A673 (cell line): ENCODE data around the gene GPC6. TPM values are rescaled to one million over a fixed set of nuclear protein-coding genes. Genes with fewer than 3 reads are reported as not detected.
A peak's percentile ranks its signal among the peaks of the same experiment; 100 is the strongest.

ENCODE experiments used
- BruUV-seq: library from RNA; stranded (reverse); fragments of 400-500 nt; replicated peaks from 2 replicates; lab custom pipeline; 2021; lab: Mats Ljungman, UMichigan
- CTCF ChIA-PET: fragments of 300-600 bp; sonication (Branson Sonifier 250); formaldehyde crosslinking; loops from one replicate; lab custom pipeline; 2022; ENCODE audit warnings: antibody characterized with exemption; lab: Charles Lee
- POLR2A ChIA-PET: fragments of 300-600 bp; sonication (Branson Sonifier 250); formaldehyde crosslinking; loops from one replicate; lab custom pipeline; 2022; ENCODE audit warnings: antibody characterized with exemption; ENCODE audit not compliant: low non-redundant PET; lab: Charles Lee
- DNase-seq: peaks from one replicate; pipeline ENCODE4 v3.0.0-alpha.2; 2015; ENCODE audit warnings: low spot score
- H3K27ac ChIP-seq: fragments of 200-600 bp; sonication (generic); 2 replicates; pipeline ENCODE4 v1.5.1; 2016; ENCODE audit warnings: mixed run types, low read depth, mild to moderate bottlenecking, mixed read lengths, antibody characterized with exemption, low read length; ENCODE audit not compliant: poor library complexity, severe bottlenecking
- H3K27me3 ChIP-seq: fragments of 200-600 bp; sonication (generic); replicated peaks from 2 replicates; pipeline ENCODE4 v1.6.1; 2017; ENCODE audit warnings: mixed run types, low read depth, mild to moderate bottlenecking, mixed read lengths, antibody characterized with exemption, low read length; ENCODE audit not compliant: insufficient read depth, poor library complexity
- H3K36me3 ChIP-seq: fragments of 200-600 bp; sonication (generic); 2 replicates; pipeline ENCODE4 v1.6.1; 2016; ENCODE audit warnings: mixed run types, mild to moderate bottlenecking, mixed read lengths, antibody characterized with exemption, low read length; ENCODE audit not compliant: insufficient read depth, poor library complexity, severe bottlenecking
- H3K4me1 ChIP-seq: fragments of 200-600 bp; sonication (generic); 2 replicates; pipeline ENCODE4 v1.6.1; 2017; ENCODE audit warnings: mixed run types, mild to moderate bottlenecking, mixed read lengths, antibody characterized with exemption, low read length; ENCODE audit not compliant: insufficient read depth, poor library complexity, severe bottlenecking
- H3K4me3 ChIP-seq: fragments of 200-600 bp; sonication (generic); 2 replicates; pipeline ENCODE4 v1.5.1; 2016; ENCODE audit warnings: low read depth, mixed run types, mild to moderate bottlenecking, mixed read lengths, low read length; ENCODE audit not compliant: poor library complexity, severe bottlenecking
- H3K9me3 ChIP-seq: fragments of 200-600 bp; sonication (generic); 2 replicates; pipeline ENCODE4 v1.6.1; 2016; ENCODE audit warnings: mixed run types, low read depth, mild to moderate bottlenecking, mixed read lengths, antibody characterized with exemption, low read length; ENCODE audit not compliant: poor library complexity, severe bottlenecking
- EZH2 ChIP-seq: fragments of 200-600 bp; sonication (generic); IDR thresholded peaks from 2 replicates; pipeline ENCODE4 v1.6.1; 2017; ENCODE audit warnings: borderline replicate concordance, low read depth, mild to moderate bottlenecking, mixed read lengths, antibody characterized with exemption, low read length; ENCODE audit not compliant: poor library complexity, severe bottlenecking
- intact Hi-C: fragments of 100-400 bp; cut with micrococcal nuclease; formaldehyde crosslinking; loops from one replicate; pipeline ENCODE4 v1.10.0; 2022; ENCODE audit not compliant: unreplicated experiment
- total RNA-seq: library from RNA; stranded (reverse); gene quantifications from 2 replicates; pipeline ENCODE4 v1.2.3, GENCODE V29; 2021
- TF ChIP-seq, protein P1 (sequence below): fragments of 300-800, 200-600 bp; sonication (generic); conservative IDR thresholded peaks from 2 replicates; pipeline ENCODE4 v1.5.1; 2017; ENCODE audit warnings: low read depth, mild to moderate bottlenecking, antibody characterized with exemption, low read length, moderate library complexity, mixed read lengths

GPC6 gene
- total RNA-seq, 1 experiment from 2014 or later, result 23.3 TPM

DNA sequence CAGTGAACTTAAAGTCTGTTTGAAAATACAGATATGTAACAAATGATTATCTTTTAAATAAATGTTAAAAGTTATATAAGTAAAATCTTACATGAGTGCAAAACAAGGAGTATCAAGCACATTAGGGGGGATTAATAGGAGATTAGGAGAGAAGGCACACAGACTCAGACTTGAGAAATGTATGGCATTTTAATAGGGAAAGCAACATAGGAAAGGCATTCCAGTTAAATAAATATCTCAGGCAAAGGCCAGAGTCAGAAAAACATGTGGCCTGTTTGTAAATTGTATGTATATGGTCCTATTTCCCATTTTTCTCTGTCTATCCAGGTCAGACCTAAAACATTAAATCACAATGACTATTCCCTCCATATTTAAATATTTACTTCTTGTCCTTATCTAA lies 462.7 kb downstream of the GPC6 start:
- Histone ChIP-seq H3K9me3 (no peaks in the 10 kb centered on the region), H3K36me3 (no peaks in the 10 kb centered on the region), H3K4me1 (no peaks in the 10 kb centered on the region), H3K27ac (no peak overlapping the region), H3K4me3 (no peak overlapping the region), H3K27me3 (no peaks in the 10 kb centered on the region)
- POLR2A ChIA-PET, result no interaction called here
- CTCF ChIA-PET, result no interaction called here
- no TSS peak for BruUV-seq
- intact Hi-C loops, result no loop called here
- TF ChIP-seq EZH2, result no peak
- TF ChIP-seq, protein P1, sequence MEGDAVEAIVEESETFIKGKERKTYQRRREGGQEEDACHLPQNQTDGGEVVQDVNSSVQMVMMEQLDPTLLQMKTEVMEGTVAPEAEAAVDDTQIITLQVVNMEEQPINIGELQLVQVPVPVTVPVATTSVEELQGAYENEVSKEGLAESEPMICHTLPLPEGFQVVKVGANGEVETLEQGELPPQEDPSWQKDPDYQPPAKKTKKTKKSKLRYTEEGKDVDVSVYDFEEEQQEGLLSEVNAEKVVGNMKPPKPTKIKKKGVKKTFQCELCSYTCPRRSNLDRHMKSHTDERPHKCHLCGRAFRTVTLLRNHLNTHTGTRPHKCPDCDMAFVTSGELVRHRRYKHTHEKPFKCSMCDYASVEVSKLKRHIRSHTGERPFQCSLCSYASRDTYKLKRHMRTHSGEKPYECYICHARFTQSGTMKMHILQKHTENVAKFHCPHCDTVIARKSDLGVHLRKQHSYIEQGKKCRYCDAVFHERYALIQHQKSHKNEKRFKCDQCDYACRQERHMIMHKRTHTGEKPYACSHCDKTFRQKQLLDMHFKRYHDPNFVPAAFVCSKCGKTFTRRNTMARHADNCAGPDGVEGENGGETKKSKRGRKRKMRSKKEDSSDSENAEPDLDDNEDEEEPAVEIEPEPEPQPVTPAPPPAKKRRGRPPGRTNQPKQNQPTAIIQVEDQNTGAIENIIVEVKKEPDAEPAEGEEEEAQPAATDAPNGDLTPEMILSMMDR, result no peak
- DNase-seq, result no peak

- CTCF ChIA-PET, result no interaction called here
- intact Hi-C loops, result no loop called here
Observed at GRCh38 chr13:93690139-93690538, 463.5 kb downstream of the GPC6 start.

GRCh38 chr13:93698016-93698613 lies 471.5 kb downstream of the GPC6 start:
- CTCF ChIA-PET, result no interaction called here
- no peak for DNase-seq
- intact Hi-C loops, result no loop called here
- TF ChIP-seq, protein P1, result no peak
- no peak for TF ChIP-seq EZH2
- BruUV-seq, result no TSS peak
- Histone ChIP-seq H3K27me3 (no peaks in the 10 kb centered on the region), H3K9me3 (peaks cover 4% of the 10 kb centered on the region), H3K4me3 (no peak overlapping the region), H3K36me3 (no peaks in the 10 kb centered on the region), H3K27ac (no peak overlapping the region), H3K4me1 (no peaks in the 10 kb centered on the region)
- POLR2A ChIA-PET, result no interaction called here

More at GRCh38 chr13:93690139-93690538, 463.5 kb downstream of the GPC6 start:
- BruUV-seq, result no TSS peak
- H3K36me3 ChIP-seq, result no peaks in the 10 kb centered on the region
- DNase-seq, result peak; percentile 40
- TF ChIP-seq EZH2, result no peak
- TF ChIP-seq, protein P1, result no peak
- POLR2A ChIA-PET, result interaction anchor here (0.7 kb wide), 1 partner anchor 338 kb away, joined by 3 read pairs; no protein-coding TSS in a partner anchor
- H3K27ac ChIP-seq, result no peak overlapping the region
- H3K4me1 ChIP-seq, result no peaks in the 10 kb centered on the region
- H3K27me3 ChIP-seq, result no peaks in the 10 kb centered on the region
- H3K9me3 ChIP-seq, result no peaks in the 10 kb centered on the region
- no peak overlapping the region for H3K4me3 ChIP-seq
